ENCODE results near the gene PUM2.

The PUM2 gene

DNA sequence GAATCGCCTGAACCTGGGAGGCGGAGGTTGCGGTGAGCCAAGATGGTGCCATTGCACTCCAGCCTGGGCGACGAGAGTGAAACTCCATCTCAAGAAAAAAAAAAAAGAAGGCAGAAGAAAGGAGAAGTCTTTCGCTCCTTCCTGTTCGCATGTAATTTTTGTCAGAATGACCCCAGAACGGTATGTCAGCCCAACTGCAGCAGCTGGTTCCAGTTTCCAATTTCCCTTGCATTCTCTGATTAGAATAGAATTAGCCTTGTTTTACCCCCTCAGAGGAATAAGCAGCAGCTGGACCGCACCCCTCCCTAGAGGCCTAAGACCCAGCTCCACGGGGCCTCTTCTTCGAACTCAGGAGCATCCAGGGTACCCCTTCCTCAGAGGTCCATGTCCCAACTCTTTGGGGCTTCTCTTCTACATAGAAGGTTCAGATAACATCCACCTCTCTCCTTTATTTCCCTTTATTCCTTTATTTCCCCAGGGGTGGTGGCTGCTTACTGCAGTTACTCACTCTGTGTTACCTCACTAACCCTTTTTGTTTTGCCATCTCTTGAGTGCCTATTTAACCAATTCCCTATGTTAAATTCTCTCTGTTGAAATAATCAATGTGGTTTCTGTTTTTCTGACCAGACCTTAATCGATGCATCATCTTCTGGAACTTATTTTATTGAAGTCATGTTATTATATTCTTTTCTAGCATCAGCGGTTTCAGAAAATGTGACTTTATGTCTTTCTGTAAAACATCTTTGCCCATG lies 7.2 kb upstream of the PUM2 start:
- H3K36me3 ChIP-seq, result no peaks in the 10 kb centered on the region
- H3K4me1 ChIP-seq (ENCODE audit: control insufficient read depth in 1 of 2, insufficient read depth in 1 of 2, low read depth in 1 of 2, low read length in 1 of 2), result peaks cover 3 to 5% of the 10 kb centered on the region in 2 experiments
- H3K4me3 ChIP-seq (ENCODE audit: low read depth in 1 of 2, low read length in 1 of 2), result no peak overlapping the region
- no peaks in the 10 kb centered on the region for H3K27me3 ChIP-seq
- H3K9me3 ChIP-seq, result no peaks in the 10 kb centered on the region
- no peak for TF ChIP-seq CTCF (IDR thresholded peaks at IDR 0.05)
- H3K27ac ChIP-seq, result no peak overlapping the region

- no peak for TF ChIP-seq CTCF (IDR thresholded peaks at IDR 0.05)
- H3K9me3 ChIP-seq, result no peaks in the 10 kb centered on the region
- H3K27ac ChIP-seq, result no peak overlapping the region
- H3K36me3 ChIP-seq, result no peaks in the 10 kb centered on the region
- H3K27me3 ChIP-seq, result no peaks in the 10 kb centered on the region
- H3K4me3 ChIP-seq (ENCODE audit: low read depth in 1 of 2, low read length in 1 of 2), result no peak overlapping the region
- H3K4me1 ChIP-seq (ENCODE audit: control insufficient read depth in 1 of 2, insufficient read depth in 1 of 2, low read depth in 1 of 2, low read length in 1 of 2), result peaks cover 14 to 17% of the 10 kb centered on the region in 2 experiments
These were observed 5.4 kb upstream of the PUM2 start for GRCh38 chr2:20356042-20356441.

- H3K4me3 ChIP-seq (ENCODE audit: low read depth in 1 of 2, low read length in 1 of 2), result no peak overlapping the region
- H3K27me3 ChIP-seq, result no peaks in the 10 kb centered on the region
- H3K4me1 ChIP-seq (ENCODE audit: control insufficient read depth in 1 of 2, insufficient read depth in 1 of 2, low read depth in 1 of 2, low read length in 1 of 2), result peaks cover 16 to 21% of the 10 kb centered on the region in 2 experiments
- no peak for TF ChIP-seq CTCF (IDR thresholded peaks at IDR 0.05)
- H3K9me3 ChIP-seq, result no peaks in the 10 kb centered on the region
- H3K36me3 ChIP-seq, result no peaks in the 10 kb centered on the region
- no peak overlapping the region for H3K27ac ChIP-seq
These were observed 4.5 kb upstream of the PUM2 start for GRCh38 chr2:20355131-20355530.

DNA sequence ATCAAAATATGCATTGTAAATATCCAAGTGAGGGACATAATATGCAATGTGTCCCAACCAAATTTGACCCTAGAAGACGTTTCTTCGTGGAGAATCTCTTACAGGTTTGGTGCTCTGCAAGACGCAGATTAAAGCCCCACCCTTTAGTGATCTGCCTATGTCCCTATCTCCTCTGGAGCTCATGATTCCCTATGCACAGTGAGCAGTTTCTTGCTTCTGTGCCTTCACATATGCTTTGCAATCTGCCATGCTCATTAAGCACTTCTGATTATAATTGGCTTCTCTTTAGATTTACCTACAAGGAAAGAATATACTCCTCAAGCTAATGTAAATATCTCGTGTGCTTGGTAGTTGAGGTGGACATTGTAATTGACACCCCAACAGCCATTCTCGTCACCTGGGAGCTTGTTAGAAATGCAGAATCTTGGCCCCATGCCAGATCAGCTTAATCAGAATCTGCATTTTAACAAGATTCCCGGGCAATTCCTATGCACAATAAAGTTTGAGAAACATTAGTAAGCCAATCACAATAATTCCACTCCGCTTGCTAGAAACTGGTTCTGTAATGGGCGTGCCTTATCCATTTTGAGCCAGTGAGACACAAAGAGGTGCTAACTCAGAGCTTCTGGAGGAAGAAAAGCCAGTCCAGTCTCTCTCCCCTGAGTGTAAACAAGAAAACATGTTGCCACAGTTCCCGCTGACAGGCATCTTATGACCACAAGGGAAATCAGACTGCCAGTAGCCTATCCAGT lies 2.8 kb upstream of the PUM2 start:
- no peak for TF ChIP-seq CTCF (IDR thresholded peaks at IDR 0.05)
- no peak overlapping the region for H3K4me3 ChIP-seq (ENCODE audit: low read depth in 1 of 2, low read length in 1 of 2)
- no peaks in the 10 kb centered on the region for H3K36me3 ChIP-seq
- H3K9me3 ChIP-seq, result no peaks in the 10 kb centered on the region
- peaks cover 32 to 36% of the 10 kb centered on the region in 2 experiments for H3K4me1 ChIP-seq (ENCODE audit: control insufficient read depth in 1 of 2, insufficient read depth in 1 of 2, low read depth in 1 of 2, low read length in 1 of 2)
- H3K27me3 ChIP-seq, result no peaks in the 10 kb centered on the region
- H3K27ac ChIP-seq, result no peak overlapping the region

DNA sequence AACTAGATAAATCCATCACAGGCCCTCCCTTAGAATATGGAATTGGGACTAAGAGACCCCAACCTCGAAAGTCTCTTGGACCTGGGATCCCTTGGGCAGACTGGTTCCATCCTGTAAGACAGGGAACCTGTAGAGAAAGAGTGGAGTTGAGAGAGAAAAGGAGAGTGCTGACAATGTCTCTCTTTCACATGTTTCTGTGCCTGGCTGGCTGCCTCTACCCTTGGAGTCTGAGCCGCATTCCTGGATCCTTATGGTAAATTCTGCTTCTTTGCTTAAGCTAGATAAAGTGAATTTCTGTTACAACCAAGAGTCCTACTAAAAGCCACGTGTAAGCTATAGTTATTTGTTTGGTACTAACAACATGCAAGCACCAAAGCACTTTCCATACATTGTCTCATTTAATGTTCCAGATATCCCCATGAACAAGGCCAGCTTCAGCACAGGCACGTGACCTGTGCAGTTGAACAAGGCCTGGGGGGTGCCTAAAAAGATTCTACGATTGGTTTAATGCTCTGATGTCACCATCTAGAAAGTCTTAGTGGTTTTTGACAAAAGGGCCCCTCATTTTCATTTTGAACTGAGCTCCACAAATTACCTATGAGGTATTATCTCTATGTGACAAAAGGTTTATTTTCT lies 2.1 kb upstream of the PUM2 start:
- H3K27ac ChIP-seq, result no peak overlapping the region
- H3K27me3 ChIP-seq, result no peaks in the 10 kb centered on the region
- H3K4me1 ChIP-seq (ENCODE audit: control insufficient read depth in 1 of 2, insufficient read depth in 1 of 2, low read depth in 1 of 2, low read length in 1 of 2), result peaks cover 32 to 39% of the 10 kb centered on the region in 2 experiments
- no peak for TF ChIP-seq CTCF (IDR thresholded peaks at IDR 0.05)
- no peaks in the 10 kb centered on the region for H3K9me3 ChIP-seq
- no peak overlapping the region for H3K4me3 ChIP-seq (ENCODE audit: low read depth in 1 of 2, low read length in 1 of 2)
- no peaks in the 10 kb centered on the region for H3K36me3 ChIP-seq

Data from neutrophil (primary cell).